Mesodermal cell (in vitro differentiated cells): Measurements from ENCODE around the gene NOXO1.

Experiments
- H3K27ac ChIP-seq: 2 replicates; pipeline ENCODE4 v1.7.0; 2013; ENCODE audit warnings: mild to moderate bottlenecking, low read depth, low read length, moderate library complexity; ENCODE audit not compliant: severe bottlenecking
- H3K36me3 ChIP-seq: 2 replicates; pipeline ENCODE4 v1.7.1; 2013; ENCODE audit warnings: mild to moderate bottlenecking, low read length, moderate library complexity; ENCODE audit not compliant: control insufficient read depth, insufficient read depth
- H3K4me1 ChIP-seq: one replicate; pipeline ENCODE4 v1.7.1; 2013; ENCODE audit warnings: mild to moderate bottlenecking, low read length; ENCODE audit not compliant: insufficient read depth, control insufficient read depth, poor library complexity, severe bottlenecking
- H3K4me3 ChIP-seq: 2 replicates; pipeline ENCODE4 v1.7.0; 2013; ENCODE audit warnings: low read length, control low read depth, mild to moderate bottlenecking; ENCODE audit not compliant: insufficient read depth, poor library complexity, severe bottlenecking; ENCODE audit errors: extremely low read depth
- H3K9me3 ChIP-seq: 2 replicates; pipeline ENCODE4 v1.7.1; 2013; ENCODE audit warnings: mild to moderate bottlenecking, low read length, moderate library complexity; ENCODE audit not compliant: control insufficient read depth
- WGBS, 2 experiments: methylation state at CpG; one replicate each; pipeline ENCODE4 v1.1.5; 2013; ENCODE audit warnings: missing lambda C conversion rate in 2 of 2; ENCODE audit not compliant: insufficient coverage in 2 of 2; 5-methylcytosine and 5-hydroxymethylcytosine counted together

NOXO1 gene

DNA sequence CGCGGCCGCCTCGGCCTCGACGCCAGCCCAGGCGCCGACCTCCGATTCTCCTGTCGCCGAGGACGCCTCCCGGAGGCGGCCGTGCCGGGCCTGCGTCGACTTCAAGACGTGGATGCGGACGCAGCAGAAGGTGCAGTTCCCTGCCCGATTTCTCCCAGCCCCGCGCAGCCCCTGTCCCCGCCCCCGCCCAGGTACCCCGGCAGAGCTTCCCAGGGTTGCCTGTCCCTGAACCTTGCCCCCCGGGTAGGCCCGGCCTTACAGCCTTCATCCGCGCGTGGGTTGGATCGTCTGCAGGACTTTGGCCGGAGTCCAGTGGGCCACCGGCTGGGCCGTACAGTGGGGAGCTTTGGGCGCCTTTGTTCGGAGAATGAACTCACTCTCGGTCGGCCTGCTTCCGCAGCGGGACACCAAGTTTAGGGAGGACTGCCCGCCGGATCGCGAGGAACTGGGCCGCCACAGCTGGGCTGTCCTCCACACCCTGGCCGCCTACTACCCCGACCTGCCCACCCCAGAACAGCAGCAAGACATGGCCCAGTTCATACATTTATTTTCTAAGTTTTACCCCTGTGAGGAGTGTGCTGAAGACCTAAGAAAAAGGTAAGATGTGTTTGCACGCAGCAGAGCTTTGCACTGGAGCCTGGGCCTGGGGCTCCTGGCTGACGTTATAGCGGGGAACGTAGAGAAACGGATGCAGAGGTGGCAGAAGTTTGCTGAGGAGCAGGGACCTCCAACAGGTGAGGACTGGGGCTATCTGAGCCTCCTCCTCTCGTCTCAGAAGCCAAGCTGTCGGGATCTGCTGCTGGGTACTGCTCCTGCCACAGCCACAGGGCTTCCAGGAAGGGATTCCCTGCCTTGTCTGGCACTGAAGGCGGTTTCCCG, 3.3 kb upstream of the NOXO1 start:
- Histone ChIP-seq H3K4me3 (peak overlapping the region; percentile 84), H3K4me1 (peaks cover 12% of the 10 kb centered on the region), H3K9me3 (no peaks in the 10 kb centered on the region), H3K36me3 (peaks cover 23% of the 10 kb centered on the region), H3K27ac (peak overlapping the region; percentile 96)
- WGBS, 2 experiments = 9 to 12% methylated on average over 47 to 50 of the region's 58 CpGs

DNA sequence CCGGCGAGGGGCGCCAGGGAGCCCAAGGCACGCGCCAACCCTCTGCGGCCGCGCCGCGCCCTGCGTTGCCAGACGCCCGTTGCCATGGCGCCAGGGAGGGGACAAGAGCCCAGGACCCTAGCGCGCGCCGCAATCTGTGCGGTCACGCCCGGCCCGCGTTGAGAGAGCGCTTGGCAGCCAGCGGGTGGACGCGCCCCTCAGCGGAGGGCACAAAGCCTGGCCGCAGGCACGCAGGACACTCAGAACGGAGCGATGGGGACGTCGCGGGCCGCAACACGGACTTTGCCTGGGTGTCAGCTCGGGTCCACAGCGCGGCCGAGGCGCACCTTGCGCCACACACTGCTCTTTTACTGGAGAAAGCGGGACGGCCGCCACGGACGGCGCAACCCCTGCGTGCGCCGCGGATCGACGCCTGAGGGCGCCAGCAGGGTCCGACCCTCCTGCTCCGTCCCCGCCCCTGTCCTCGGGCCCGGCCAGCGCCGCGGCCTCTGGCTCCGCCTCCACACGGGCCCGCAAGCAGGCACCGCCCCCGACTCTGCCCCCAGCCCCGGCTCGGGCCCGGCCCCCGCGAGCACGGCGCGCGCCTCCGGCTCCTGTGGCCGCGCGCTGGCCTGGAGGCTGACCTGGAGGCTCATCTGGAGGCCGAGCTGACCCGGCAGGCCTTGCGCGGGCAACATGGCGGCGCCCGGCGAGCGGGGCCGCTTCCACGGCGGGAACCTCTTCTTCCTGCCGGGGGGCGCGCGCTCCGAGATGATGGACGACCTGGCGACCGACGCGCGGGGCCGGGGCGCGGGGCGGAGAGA, 2.5 kb upstream of the NOXO1 start, which contains the start of gene GFER:
Gene GFER, plus strand, starts transcription at position 650 of the 803 bp plus-strand sequence. Its CDS starts 26 bp downstream, at position 676.
- H3K36me3 ChIP-seq = peaks cover 25% of the 10 kb centered on the region
- WGBS, 2 experiments = 0% methylated on average over 89 to 99 of the region's 109 CpGs
- H3K9me3 ChIP-seq = no peaks in the 10 kb centered on the region
- H3K27ac ChIP-seq = peak within 1 kb of the TSS; percentile 96
- peaks cover 15% of the 10 kb centered on the region for H3K4me1 ChIP-seq
- H3K4me3 ChIP-seq = peak within 1 kb of the TSS; percentile 84

DNA sequence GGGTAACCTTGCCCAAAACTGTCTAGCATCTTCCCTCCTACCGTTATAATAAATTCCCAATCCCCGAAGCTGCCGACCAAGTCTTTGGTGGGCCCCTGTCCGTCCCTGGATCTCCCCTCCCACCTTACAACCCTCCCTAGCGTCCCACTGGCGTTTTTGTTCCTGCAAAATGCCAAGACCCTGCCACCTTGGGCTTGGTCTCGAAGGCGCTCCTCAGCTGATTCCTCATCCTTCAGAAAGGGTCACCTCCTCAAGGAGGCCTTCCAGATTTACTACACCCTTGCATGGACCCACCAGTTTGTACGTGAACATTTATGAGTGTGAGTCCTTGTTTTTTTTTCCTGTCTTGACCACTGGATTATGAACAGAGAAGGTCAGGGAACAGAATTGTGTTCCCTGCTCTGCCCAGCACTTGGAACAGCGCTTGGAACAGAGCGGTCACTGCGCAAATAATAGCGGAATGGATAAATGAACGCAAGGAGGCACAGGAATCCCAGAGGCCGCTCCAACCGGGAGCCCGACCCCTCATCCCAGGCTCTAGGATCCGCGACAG, 1.8 kb upstream of the NOXO1 start:
- peak overlapping the region; percentile 84 for H3K4me3 ChIP-seq
- H3K4me1 ChIP-seq = peaks cover 15% of the 10 kb centered on the region
- 30 to 33% methylated on average over 19 of the region's 19 CpGs for WGBS, 2 experiments
- peak overlapping the region; percentile 96 for H3K27ac ChIP-seq
- H3K9me3 ChIP-seq = no peaks in the 10 kb centered on the region
- H3K36me3 ChIP-seq = peaks cover 31% of the 10 kb centered on the region

DNA sequence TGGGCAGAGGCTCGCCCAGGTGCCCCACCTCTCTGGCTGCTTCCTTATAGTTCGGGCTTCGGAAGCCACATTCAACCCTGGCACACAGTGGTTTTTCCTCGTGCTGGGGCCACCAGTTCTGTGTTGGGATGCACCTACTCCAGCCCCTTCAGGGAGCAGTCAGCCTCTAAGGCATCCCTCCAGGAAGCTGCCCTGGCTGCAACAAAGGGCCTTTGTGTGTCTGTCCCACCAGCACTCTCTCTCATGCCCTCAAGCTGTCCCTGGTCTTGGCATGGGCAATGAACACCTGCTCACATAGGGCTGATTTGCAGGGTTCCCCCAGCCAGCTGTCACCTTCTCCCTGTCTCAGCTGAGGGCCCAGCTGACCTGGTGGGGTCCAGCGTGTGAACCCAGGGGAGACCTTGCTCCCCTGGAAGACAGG, 754 bp upstream of the NOXO1 start:
- H3K27ac ChIP-seq = no peak overlapping the region
- 54 to 72% methylated on average over 4 of the region's 5 CpGs for WGBS, 2 experiments
- peaks cover 15% of the 10 kb centered on the region for H3K4me1 ChIP-seq

DNA sequence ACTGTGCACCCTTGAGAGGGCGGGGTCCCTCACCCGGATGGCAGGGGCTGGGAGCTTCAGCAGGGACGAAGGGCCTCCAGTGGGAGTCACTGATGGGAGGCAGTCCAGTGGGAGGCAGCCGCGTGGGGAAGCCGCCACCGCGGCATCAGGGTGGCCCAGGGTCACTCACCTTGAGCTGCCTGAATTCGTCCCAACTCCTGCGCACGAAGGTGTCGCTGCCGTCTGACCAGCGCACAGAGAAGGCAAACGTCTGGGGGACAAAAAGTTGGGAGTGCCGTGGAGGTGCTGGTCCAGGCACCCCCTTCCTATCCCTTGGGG, 540 bp downstream of the NOXO1 start:
- Histone ChIP-seq H3K27ac (no peak overlapping the region), H3K4me3 (no peak overlapping the region), H3K4me1 (peaks cover 15% of the 10 kb centered on the region), H3K9me3 (no peaks in the 10 kb centered on the region), H3K36me3 (peaks cover 39% of the 10 kb centered on the region)
- WGBS, 2 experiments = 51 to 53% methylated on average over 16 of the region's 16 CpGs

More for the DNA sequence above, 754 bp upstream of the NOXO1 start:
- peaks cover 39% of the 10 kb centered on the region for H3K36me3 ChIP-seq
- H3K4me3 ChIP-seq = no peak overlapping the region
- no peaks in the 10 kb centered on the region for H3K9me3 ChIP-seq

DNA sequence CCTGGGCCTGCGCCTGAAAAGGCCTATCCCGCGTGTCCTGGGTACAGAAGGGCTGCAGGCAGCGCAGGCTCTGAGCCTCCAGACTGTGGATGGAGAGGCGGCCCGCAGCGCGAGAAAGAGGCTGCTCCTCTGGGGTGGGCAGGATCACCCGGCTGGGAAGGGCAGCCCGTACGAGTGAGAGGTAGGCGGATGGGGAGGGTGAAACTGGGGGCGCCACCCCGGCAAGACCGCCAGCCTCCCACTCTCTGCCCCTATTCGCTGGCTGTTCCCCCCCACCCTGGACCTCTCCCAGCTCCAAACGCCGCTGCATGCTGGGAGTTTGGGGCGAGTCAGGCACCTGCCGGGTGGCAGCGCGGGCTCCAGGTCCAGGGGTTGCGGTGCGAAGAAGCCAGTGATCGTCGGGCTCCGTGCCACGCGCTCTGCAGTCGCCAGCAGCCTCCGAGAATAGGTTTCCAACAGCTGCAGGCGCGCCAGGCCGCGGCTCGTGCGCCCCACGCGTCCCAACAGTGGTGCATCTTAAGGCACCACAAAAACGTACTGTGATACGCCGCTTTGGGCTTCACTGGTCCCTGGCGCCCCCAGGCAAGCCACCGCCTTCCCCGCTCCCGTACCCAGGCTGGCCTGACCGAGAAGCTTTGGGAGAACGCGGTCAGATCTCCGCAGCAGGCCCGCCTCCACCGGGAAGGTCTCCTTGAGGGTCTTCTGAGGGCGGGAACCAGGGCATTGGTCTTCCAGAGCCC, 1.1 kb downstream of the NOXO1 start:
- no peaks in the 10 kb centered on the region for H3K9me3 ChIP-seq
- H3K4me1 ChIP-seq = peaks cover 10% of the 10 kb centered on the region
- 21 to 29% methylated on average over 40 to 44 of the region's 53 CpGs for WGBS, 2 experiments
- peaks cover 39% of the 10 kb centered on the region for H3K36me3 ChIP-seq
- no peak overlapping the region for H3K27ac ChIP-seq
- H3K4me3 ChIP-seq = no peak overlapping the region

DNA sequence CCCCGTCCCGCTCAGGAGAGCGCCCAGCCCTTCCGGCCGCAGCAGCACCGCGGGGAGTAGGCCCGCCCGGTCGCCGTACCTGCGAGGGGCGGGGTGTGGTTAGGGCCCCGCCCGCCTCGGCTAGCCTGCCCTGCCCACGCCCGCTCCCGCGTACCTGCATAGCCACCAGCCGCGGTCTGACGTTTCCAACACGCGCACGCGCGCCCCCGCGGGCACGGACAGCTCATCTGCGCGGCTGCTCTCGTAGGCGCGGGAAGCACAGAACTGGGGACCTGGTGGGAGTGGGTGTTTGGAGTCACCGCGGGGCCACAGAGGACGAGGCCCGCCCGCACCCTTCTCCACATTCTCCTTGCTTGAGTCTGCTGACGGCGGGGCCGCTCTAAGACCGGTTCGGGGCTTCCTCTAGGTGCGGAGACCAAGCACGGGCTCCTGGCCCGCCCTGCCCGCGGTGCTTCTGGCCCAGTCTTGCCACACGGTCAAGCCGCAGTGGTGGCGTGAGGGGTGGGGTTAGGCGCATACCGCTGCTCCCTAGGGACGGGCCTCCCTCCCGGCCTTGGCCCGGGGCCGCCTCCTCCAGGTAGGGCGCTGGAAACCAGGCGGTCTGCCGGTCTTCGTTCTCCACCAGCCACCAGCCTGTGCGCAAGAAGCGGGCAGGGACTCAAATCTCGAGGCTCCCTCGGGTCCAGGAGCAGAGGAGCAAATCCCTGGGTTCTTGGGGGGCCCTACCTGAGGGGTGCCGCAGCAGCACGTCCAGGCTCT, 1.8 kb downstream of the NOXO1 start:
- peaks cover 45% of the 10 kb centered on the region for H3K36me3 ChIP-seq
- no peaks in the 10 kb centered on the region for H3K9me3 ChIP-seq
- peak overlapping the region; percentile 8 for H3K4me3 ChIP-seq
- no peak overlapping the region for H3K27ac ChIP-seq
- H3K4me1 ChIP-seq = peaks cover 6% of the 10 kb centered on the region
- WGBS, 2 experiments = 17 to 22% methylated on average over 54 to 56 of the region's 70 CpGs

DNA sequence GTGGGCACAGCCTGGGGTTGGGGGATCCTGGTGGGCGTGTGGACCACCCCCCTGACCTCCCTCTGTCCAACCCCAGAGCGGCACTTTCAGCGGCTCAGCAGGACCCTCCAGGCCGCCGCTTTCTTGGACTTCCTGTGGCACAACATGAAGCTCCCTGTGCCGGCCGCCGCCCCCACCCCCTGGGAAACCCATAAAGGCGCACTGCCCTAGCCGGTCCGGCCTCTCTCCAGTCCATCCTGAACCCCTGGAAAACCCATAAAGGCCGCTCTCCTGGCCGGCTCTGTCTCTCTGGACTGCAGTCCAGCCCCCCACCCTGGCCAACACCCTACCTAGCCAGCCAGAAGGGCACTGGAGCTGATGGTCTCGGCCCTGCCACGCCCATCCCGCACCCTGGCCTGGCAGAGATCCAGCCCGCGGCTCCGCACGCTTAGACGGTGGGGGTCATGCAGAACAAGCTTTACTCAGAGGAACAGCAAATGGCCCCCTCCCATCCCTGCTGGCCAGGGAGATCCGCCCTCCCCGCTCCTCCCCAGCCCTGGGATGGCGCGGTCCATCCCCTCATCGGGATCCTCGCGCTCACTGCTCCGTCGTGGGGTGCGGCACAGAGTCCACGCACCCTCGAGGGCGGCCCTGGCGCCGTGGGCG, 2.7 kb downstream of the NOXO1 start:
- H3K4me1 ChIP-seq = peaks cover 9% of the 10 kb centered on the region
- no peak overlapping the region for H3K27ac ChIP-seq
- H3K36me3 ChIP-seq = peaks cover 50% of the 10 kb centered on the region
- no peaks in the 10 kb centered on the region for H3K9me3 ChIP-seq
- H3K4me3 ChIP-seq = peak overlapping the region; percentile 8
- WGBS, 2 experiments = 85 to 89% methylated on average over 37 of the region's 37 CpGs

DNA sequence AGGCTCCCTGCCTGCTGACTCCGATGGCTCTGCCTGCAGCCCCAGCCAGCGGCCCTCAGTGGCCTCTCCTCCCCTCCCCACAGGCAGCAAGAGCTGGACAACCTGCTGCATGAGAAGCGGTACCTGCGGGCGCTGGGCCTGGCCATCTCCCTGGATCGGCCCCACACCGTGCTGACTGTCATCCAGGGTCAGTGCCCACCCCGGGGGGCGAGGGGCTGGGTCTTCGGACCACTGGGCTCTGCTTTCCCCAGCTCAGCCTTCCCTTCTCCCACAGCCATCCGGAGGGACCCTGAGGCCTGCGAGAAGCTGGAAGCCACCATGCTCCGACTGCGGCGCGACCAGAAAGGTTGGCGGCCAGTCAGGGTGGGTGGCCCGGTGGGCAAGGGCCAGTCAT, 3.4 kb downstream of the NOXO1 start:
- H3K9me3 ChIP-seq = no peaks in the 10 kb centered on the region
- peaks cover 14% of the 10 kb centered on the region for H3K4me1 ChIP-seq
- 95 to 96% methylated on average over 13 of the region's 18 CpGs for WGBS, 2 experiments
- peaks cover 50% of the 10 kb centered on the region for H3K36me3 ChIP-seq
- no peak overlapping the region for H3K27ac ChIP-seq
- no peak overlapping the region for H3K4me3 ChIP-seq
